Immature natural killer cell (primary cell): ENCODE data around the gene CHST15. TPM values are rescaled to one million over a fixed set of nuclear protein-coding genes. Genes with fewer than 3 reads are reported as not detected.

Source experiments
- DNase-seq, 3 donors: peaks; one replicate each; pipeline ENCODE4 v3.0.0; 2022; ENCODE audit warnings: mixed read lengths in 1 of 3
- H3K27ac Mint-ChIP-seq, 6 donors: one replicate each; pipeline ENCODE4 v1.8.0; 2020; ENCODE audit warnings: mixed read lengths in 6 of 6, mild to moderate bottlenecking in 5 of 6, inconsistent platforms in 4 of 6, moderate library complexity in 3 of 6
- H3K27me3 Mint-ChIP-seq, 3 donors: one replicate each; pipeline ENCODE4 v1.8.0; 2020 to 2021; ENCODE audit warnings: low read depth in 3 of 3, mild to moderate bottlenecking in 3 of 3, mixed read lengths in 3 of 3, moderate library complexity in 3 of 3, inconsistent platforms in 1 of 3
- H3K36me3 Mint-ChIP-seq, 3 donors: one replicate each; pipeline ENCODE4 v1.8.0; 2020; ENCODE audit warnings: mixed read lengths in 3 of 3, inconsistent platforms in 2 of 3, mild to moderate bottlenecking in 2 of 3
- H3K4me1 Mint-ChIP-seq, 2 donors: one replicate each; pipeline ENCODE4 v1.8.0; 2020; ENCODE audit warnings: inconsistent platforms in 2 of 2, mild to moderate bottlenecking in 2 of 2, mixed read lengths in 2 of 2, moderate library complexity in 1 of 2
- H3K4me3 Mint-ChIP-seq, 5 donors: one replicate each; pipeline ENCODE4 v1.8.0; 2020; ENCODE audit warnings: mild to moderate bottlenecking in 5 of 5, mixed read lengths in 5 of 5, inconsistent platforms in 3 of 5, moderate library complexity in 3 of 5
- H3K9me3 Mint-ChIP-seq, 6 donors: one replicate each; pipeline ENCODE4 v1.8.0; 2020; ENCODE audit warnings: mild to moderate bottlenecking in 6 of 6, mixed read lengths in 6 of 6, inconsistent platforms in 4 of 6, moderate library complexity in 3 of 6
- polyA plus RNA-seq, 3 donors: library from polyadenylated mRNA; unstranded; fragments of 300-500 nt; fragmentation: Illumina TruSeq; gene quantifications; one replicate each; pipeline ENCODE4 v1.2.3, GENCODE V29; 2021

CHST15 gene
- polyA plus RNA-seq, 3 donors from 2014 or later, result 0.07 to 0.20 (median 0.08) TPM

GRCh38 chr10:124066781-124067714 is 26.4 kb downstream of the CHST15 start:
- no peak overlapping the region for H3K27ac Mint-ChIP-seq

GRCh38 chr10:124066126-124066700 is 27.2 kb downstream of the CHST15 start:
- peaks cover 3 to 7% (median 4%) of the 10 kb centered on the region in 3 donors for H3K27me3 Mint-ChIP-seq
- H3K27ac Mint-ChIP-seq, result no peak overlapping the region
- DNase-seq, result no peak
- no peaks in the 10 kb centered on the region for H3K9me3 Mint-ChIP-seq
- no peaks in the 10 kb centered on the region for H3K36me3 Mint-ChIP-seq
- H3K4me3 Mint-ChIP-seq, result no peak overlapping the region
- no peaks in the 10 kb centered on the region for H3K4me1 Mint-ChIP-seq

More at GRCh38 chr10:124066781-124067714, 26.4 kb downstream of the CHST15 start:
- no peak for DNase-seq
- Mint-ChIP-seq H3K36me3 (no peaks in the 10 kb centered on the region), H3K9me3 (no peaks in the 10 kb centered on the region), H3K4me1 (no peaks in the 10 kb centered on the region), H3K4me3 (no peak overlapping the region), H3K27me3 (peaks cover 3 to 7% (median 3%) of the 10 kb centered on the region in 3 donors)

GRCh38 chr10:124065382-124066125 is 27.8 kb downstream of the CHST15 start:
- no peak for DNase-seq
- Mint-ChIP-seq H3K4me3 (no peak overlapping the region), H3K27me3 (peaks cover 2 to 7% (median 4%) of the 10 kb centered on the region in 3 donors), H3K36me3 (no peaks in the 10 kb centered on the region), H3K9me3 (no peaks in the 10 kb centered on the region), H3K4me1 (no peaks in the 10 kb centered on the region), H3K27ac (no peak overlapping the region)

- Mint-ChIP-seq H3K27ac (no peak overlapping the region), H3K9me3 (no peaks in the 10 kb centered on the region), H3K36me3 (no peaks in the 10 kb centered on the region), H3K27me3 (peaks cover 0 to 7% (median 4%) of the 10 kb centered on the region in 3 donors), H3K4me1 (no peaks in the 10 kb centered on the region), H3K4me3 (no peak overlapping the region)
- DNase-seq, result no peak
These were observed 28.7 kb downstream of the CHST15 start for GRCh38 chr10:124064676-124065075.

GRCh38 chr10:124063750-124064603 is 29.4 kb downstream of the CHST15 start:
- no peak overlapping the region for H3K27ac Mint-ChIP-seq
- peaks cover 0 to 7% (median 4%) of the 10 kb centered on the region in 3 donors for H3K27me3 Mint-ChIP-seq
- DNase-seq, result no peak
- no peak overlapping the region for H3K4me3 Mint-ChIP-seq
- no peaks in the 10 kb centered on the region for H3K4me1 Mint-ChIP-seq
- H3K36me3 Mint-ChIP-seq, result no peaks in the 10 kb centered on the region
- no peaks in the 10 kb centered on the region for H3K9me3 Mint-ChIP-seq

- Mint-ChIP-seq H3K27ac (no peak overlapping the region), H3K4me3 (no peak overlapping the region), H3K9me3 (no peaks in the 10 kb centered on the region), H3K4me1 (no peaks in the 10 kb centered on the region), H3K27me3 (peaks cover 0 to 4% (median 3%) of the 10 kb centered on the region in 3 donors), H3K36me3 (no peaks in the 10 kb centered on the region)
- no peak for DNase-seq
These were observed 31.0 kb downstream of the CHST15 start for GRCh38 chr10:124062390-124062789.

- no peaks in the 10 kb centered on the region for H3K36me3 Mint-ChIP-seq
- no peak overlapping the region for H3K27ac Mint-ChIP-seq
- H3K4me3 Mint-ChIP-seq, result no peak overlapping the region
- no peak for DNase-seq
- H3K4me1 Mint-ChIP-seq, result no peaks in the 10 kb centered on the region
- peaks cover 0 to 2% (median 0%) of the 10 kb centered on the region in 3 donors for H3K27me3 Mint-ChIP-seq
- no peaks in the 10 kb centered on the region for H3K9me3 Mint-ChIP-seq
These were observed 32.4 kb downstream of the CHST15 start for GRCh38 chr10:124061030-124061429.

- peaks cover 0 to 3% (median 0%) of the 10 kb centered on the region in 3 donors for H3K27me3 Mint-ChIP-seq
- no peak overlapping the region for H3K4me3 Mint-ChIP-seq
- no peaks in the 10 kb centered on the region for H3K4me1 Mint-ChIP-seq
- no peaks in the 10 kb centered on the region for H3K36me3 Mint-ChIP-seq
- H3K27ac Mint-ChIP-seq, result no peak overlapping the region
- no peaks in the 10 kb centered on the region for H3K9me3 Mint-ChIP-seq
- DNase-seq, result no peak
These were observed 33.2 kb downstream of the CHST15 start for GRCh38 chr10:124060148-124060720.

GRCh38 chr10:124059551-124059950 is 33.8 kb downstream of the CHST15 start:
- DNase-seq, result no peak
- Mint-ChIP-seq H3K27ac (no peak overlapping the region), H3K36me3 (no peaks in the 10 kb centered on the region), H3K9me3 (no peaks in the 10 kb centered on the region), H3K4me1 (no peaks in the 10 kb centered on the region), H3K4me3 (no peak overlapping the region), H3K27me3 (peaks cover 0 to 4% (median 0%) of the 10 kb centered on the region in 3 donors)

- Mint-ChIP-seq H3K27me3 (peaks cover 0 to 4% (median 4%) of the 10 kb centered on the region in 3 donors), H3K36me3 (no peaks in the 10 kb centered on the region), H3K4me1 (no peaks in the 10 kb centered on the region), H3K4me3 (no peak overlapping the region), H3K9me3 (no peaks in the 10 kb centered on the region), H3K27ac (no peak overlapping the region)
- no peak for DNase-seq
These were observed 34.9 kb downstream of the CHST15 start for GRCh38 chr10:124058346-124059003.

GRCh38 chr10:124057601-124058000 is 35.8 kb downstream of the CHST15 start:
- no peaks in the 10 kb centered on the region for H3K4me1 Mint-ChIP-seq
- H3K36me3 Mint-ChIP-seq, result no peaks in the 10 kb centered on the region
- DNase-seq, result no peak
- H3K27me3 Mint-ChIP-seq, result peaks cover 0 to 4% (median 4%) of the 10 kb centered on the region in 3 donors
- H3K27ac Mint-ChIP-seq, result no peak overlapping the region
- H3K9me3 Mint-ChIP-seq, result no peaks in the 10 kb centered on the region
- no peak overlapping the region for H3K4me3 Mint-ChIP-seq

GRCh38 chr10:124056337-124056980 is 36.9 kb downstream of the CHST15 start:
- peaks cover 0 to 4% (median 2%) of the 10 kb centered on the region in 3 donors for H3K27me3 Mint-ChIP-seq
- H3K27ac Mint-ChIP-seq, result no peak overlapping the region
- no peak for DNase-seq
- H3K4me3 Mint-ChIP-seq, result no peak overlapping the region
- H3K9me3 Mint-ChIP-seq, result no peaks in the 10 kb centered on the region
- H3K36me3 Mint-ChIP-seq, result no peaks in the 10 kb centered on the region
- H3K4me1 Mint-ChIP-seq, result no peaks in the 10 kb centered on the region
